Neuron (in vitro differentiated cells): ENCODE results near the gene CD101.

Source experiments
- H2AFZ ChIP-seq: one replicate; pipeline ENCODE4 v1.6.1; 2013; ENCODE audit warnings: low read depth, mild to moderate bottlenecking, inconsistent platforms, low read length, moderate library complexity
- H3K27me3 ChIP-seq: one replicate; pipeline ENCODE4 v1.6.1; 2013; ENCODE audit warnings: low read length; ENCODE audit not compliant: insufficient read depth
- H3K36me3 ChIP-seq: one replicate; pipeline ENCODE4 v1.6.1; 2013; ENCODE audit warnings: low read length; ENCODE audit not compliant: insufficient read depth
- H3K4me1 ChIP-seq: one replicate; pipeline ENCODE4 v1.6.1; 2013; ENCODE audit warnings: low read length; ENCODE audit not compliant: insufficient read depth
- H3K4me3 ChIP-seq: 2 replicates; pipeline ENCODE4 v1.5.1; 2013; ENCODE audit warnings: mild to moderate bottlenecking, low read length, moderate library complexity
- H3K9me3 ChIP-seq: one replicate; pipeline ENCODE4 v1.6.1; 2013; ENCODE audit warnings: low read length

CD101 gene

GRCh38 chr1:117011334-117011733 lies 9.8 kb downstream of the CD101 start:
- H3K4me1 ChIP-seq, result peaks cover 10% of the 10 kb centered on the region

GRCh38 chr1:117013309-117013858 lies 11.8 kb downstream of the CD101 start:
- peaks cover 15% of the 10 kb centered on the region for H3K4me1 ChIP-seq
- no peaks in the 10 kb centered on the region for H3K27me3 ChIP-seq
- H2AFZ ChIP-seq, result no peak overlapping the region
- H3K36me3 ChIP-seq, result no peaks in the 10 kb centered on the region
- no peak overlapping the region for H3K4me3 ChIP-seq
- H3K9me3 ChIP-seq, result no peaks in the 10 kb centered on the region

More at GRCh38 chr1:117011334-117011733, 9.8 kb downstream of the CD101 start:
- no peaks in the 10 kb centered on the region for H3K9me3 ChIP-seq
- H3K36me3 ChIP-seq, result no peaks in the 10 kb centered on the region
- no peak overlapping the region for H3K4me3 ChIP-seq
- no peak overlapping the region for H2AFZ ChIP-seq
- no peaks in the 10 kb centered on the region for H3K27me3 ChIP-seq

GRCh38 chr1:117014209-117014608 lies 12.6 kb downstream of the CD101 start:
- peaks cover 11% of the 10 kb centered on the region for H3K4me1 ChIP-seq
- no peaks in the 10 kb centered on the region for H3K27me3 ChIP-seq
- no peaks in the 10 kb centered on the region for H3K36me3 ChIP-seq
- no peak overlapping the region for H2AFZ ChIP-seq
- no peak overlapping the region for H3K4me3 ChIP-seq
- no peaks in the 10 kb centered on the region for H3K9me3 ChIP-seq

GRCh38 chr1:117015724-117016123 lies 14.2 kb downstream of the CD101 start:
- no peak overlapping the region for H2AFZ ChIP-seq
- H3K36me3 ChIP-seq, result no peaks in the 10 kb centered on the region
- no peak overlapping the region for H3K4me3 ChIP-seq

GRCh38 chr1:117017062-117017461 lies 15.5 kb downstream of the CD101 start:
- Histone ChIP-seq H2AFZ (no peak overlapping the region), H3K4me3 (no peak overlapping the region), H3K27me3 (no peaks in the 10 kb centered on the region), H3K4me1 (peaks cover 4% of the 10 kb centered on the region), H3K9me3 (no peaks in the 10 kb centered on the region), H3K36me3 (no peaks in the 10 kb centered on the region)

More at GRCh38 chr1:117015724-117016123, 14.2 kb downstream of the CD101 start:
- H3K9me3 ChIP-seq, result no peaks in the 10 kb centered on the region
- H3K4me1 ChIP-seq, result peaks cover 6% of the 10 kb centered on the region
- no peaks in the 10 kb centered on the region for H3K27me3 ChIP-seq

GRCh38 chr1:117017648-117018047 lies 16.1 kb downstream of the CD101 start:
- Histone ChIP-seq H3K27me3 (no peaks in the 10 kb centered on the region), H3K9me3 (no peaks in the 10 kb centered on the region), H3K4me1 (peaks cover 4% of the 10 kb centered on the region), H2AFZ (no peak overlapping the region), H3K4me3 (no peak overlapping the region), H3K36me3 (no peaks in the 10 kb centered on the region)

- H3K36me3 ChIP-seq, result no peaks in the 10 kb centered on the region
- H3K4me3 ChIP-seq, result no peak overlapping the region
- H3K27me3 ChIP-seq, result no peaks in the 10 kb centered on the region
- peaks cover 4% of the 10 kb centered on the region for H3K4me1 ChIP-seq
- H2AFZ ChIP-seq, result no peak overlapping the region
- H3K9me3 ChIP-seq, result no peaks in the 10 kb centered on the region
These were observed 19.1 kb downstream of the CD101 start for GRCh38 chr1:117020526-117021156.

GRCh38 chr1:117022114-117022513 lies 20.6 kb downstream of the CD101 start:
- H3K4me1 ChIP-seq, result peaks cover 4% of the 10 kb centered on the region

GRCh38 chr1:117025568-117025967 lies 24.0 kb downstream of the CD101 start:
- Histone ChIP-seq H2AFZ (no peak overlapping the region), H3K27me3 (no peaks in the 10 kb centered on the region)

More at GRCh38 chr1:117022114-117022513, 20.6 kb downstream of the CD101 start:
- no peaks in the 10 kb centered on the region for H3K36me3 ChIP-seq
- H3K27me3 ChIP-seq, result no peaks in the 10 kb centered on the region
- H3K9me3 ChIP-seq, result no peaks in the 10 kb centered on the region
- no peak overlapping the region for H2AFZ ChIP-seq
- no peak overlapping the region for H3K4me3 ChIP-seq

GRCh38 chr1:117026361-117026760 lies 24.8 kb downstream of the CD101 start:
- H3K36me3 ChIP-seq, result no peaks in the 10 kb centered on the region
- H3K27me3 ChIP-seq, result no peaks in the 10 kb centered on the region
- H2AFZ ChIP-seq, result no peak overlapping the region
- H3K4me3 ChIP-seq, result no peak overlapping the region
- no peaks in the 10 kb centered on the region for H3K4me1 ChIP-seq
- no peaks in the 10 kb centered on the region for H3K9me3 ChIP-seq

More at GRCh38 chr1:117025568-117025967, 24.0 kb downstream of the CD101 start:
- H3K4me3 ChIP-seq, result no peak overlapping the region
- H3K9me3 ChIP-seq, result no peaks in the 10 kb centered on the region
- no peaks in the 10 kb centered on the region for H3K36me3 ChIP-seq
- H3K4me1 ChIP-seq, result no peaks in the 10 kb centered on the region

GRCh38 chr1:117029685-117030084 lies 28.1 kb downstream of the CD101 start:
- H3K36me3 ChIP-seq, result no peaks in the 10 kb centered on the region
- no peaks in the 10 kb centered on the region for H3K9me3 ChIP-seq
- H2AFZ ChIP-seq, result no peak overlapping the region
- H3K4me3 ChIP-seq, result no peak overlapping the region
- peaks cover 7% of the 10 kb centered on the region for H3K4me1 ChIP-seq
- H3K27me3 ChIP-seq, result no peaks in the 10 kb centered on the region

- Histone ChIP-seq H2AFZ (no peak overlapping the region), H3K36me3 (no peaks in the 10 kb centered on the region), H3K4me1 (peaks cover 7% of the 10 kb centered on the region), H3K4me3 (no peak overlapping the region), H3K27me3 (no peaks in the 10 kb centered on the region), H3K9me3 (no peaks in the 10 kb centered on the region)
These were observed 28.8 kb downstream of the CD101 start for GRCh38 chr1:117030271-117030877.

GRCh38 chr1:117032266-117032665 lies 30.7 kb downstream of the CD101 start:
- H3K9me3 ChIP-seq, result no peaks in the 10 kb centered on the region
- H3K36me3 ChIP-seq, result no peaks in the 10 kb centered on the region
- no peak overlapping the region for H2AFZ ChIP-seq
- peaks cover 7% of the 10 kb centered on the region for H3K4me1 ChIP-seq
- H3K4me3 ChIP-seq, result no peak overlapping the region
- no peaks in the 10 kb centered on the region for H3K27me3 ChIP-seq
